ENCODE results near the gene SGTA. TPM values are rescaled to one million over a fixed set of nuclear protein-coding genes. Genes with fewer than 3 reads are reported as not detected.

The SGTA gene
- total RNA-seq, 1 donor from 2014 or later: 77.5 TPM

DNA sequence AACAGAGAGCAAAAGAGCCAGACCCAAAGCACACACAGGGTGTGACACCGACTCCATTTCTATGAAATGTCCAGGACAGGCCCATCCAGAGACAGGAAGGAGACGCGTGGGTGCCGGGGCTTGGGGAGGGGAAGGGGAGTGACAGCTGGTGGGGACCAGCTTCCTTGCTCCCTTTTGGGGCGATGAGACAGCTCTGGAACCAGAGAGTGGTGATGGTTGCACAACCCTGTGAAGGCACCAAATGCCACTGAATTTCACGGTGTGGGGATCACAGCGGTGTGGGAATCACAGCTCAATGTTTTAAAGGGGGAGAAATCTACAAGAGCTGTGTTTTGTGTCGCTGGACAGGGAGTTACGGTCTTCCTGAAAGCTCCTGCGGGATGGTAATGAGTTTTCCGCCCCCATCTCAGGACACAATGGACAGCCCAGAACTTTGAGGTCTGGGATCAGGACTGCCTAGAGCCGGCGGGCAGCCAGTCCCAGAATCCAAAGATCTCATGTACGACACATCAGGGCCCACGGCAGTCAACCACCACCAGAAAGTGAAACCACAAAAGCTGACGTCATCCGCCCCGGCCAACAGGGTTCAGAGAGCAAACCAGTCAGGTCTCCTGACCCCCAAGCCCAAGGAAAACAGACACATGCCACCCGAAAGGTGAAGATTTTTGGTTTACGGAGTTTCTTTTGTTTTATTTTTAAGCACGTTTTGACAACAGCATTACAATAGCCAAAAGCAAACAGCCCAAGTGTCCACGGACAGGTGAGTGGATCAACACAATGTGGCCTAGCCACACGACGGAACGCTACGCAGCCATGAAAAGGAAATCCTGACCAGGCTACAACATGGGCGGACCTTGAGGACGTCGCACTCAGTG, 7.3 kb downstream of the SGTA start:
- H3K4me3 Mint-ChIP-seq (ENCODE audit: low read depth): no peak overlapping the region
- no peaks in the 10 kb centered on the region for H3K9me3 Mint-ChIP-seq (ENCODE audit: low read depth)
- peaks cover 1% of the 10 kb centered on the region for H3K4me1 Mint-ChIP-seq (ENCODE audit: low read depth)
- H3K27me3 Mint-ChIP-seq: no peaks in the 10 kb centered on the region
- TF ChIP-seq, protein P1, sequence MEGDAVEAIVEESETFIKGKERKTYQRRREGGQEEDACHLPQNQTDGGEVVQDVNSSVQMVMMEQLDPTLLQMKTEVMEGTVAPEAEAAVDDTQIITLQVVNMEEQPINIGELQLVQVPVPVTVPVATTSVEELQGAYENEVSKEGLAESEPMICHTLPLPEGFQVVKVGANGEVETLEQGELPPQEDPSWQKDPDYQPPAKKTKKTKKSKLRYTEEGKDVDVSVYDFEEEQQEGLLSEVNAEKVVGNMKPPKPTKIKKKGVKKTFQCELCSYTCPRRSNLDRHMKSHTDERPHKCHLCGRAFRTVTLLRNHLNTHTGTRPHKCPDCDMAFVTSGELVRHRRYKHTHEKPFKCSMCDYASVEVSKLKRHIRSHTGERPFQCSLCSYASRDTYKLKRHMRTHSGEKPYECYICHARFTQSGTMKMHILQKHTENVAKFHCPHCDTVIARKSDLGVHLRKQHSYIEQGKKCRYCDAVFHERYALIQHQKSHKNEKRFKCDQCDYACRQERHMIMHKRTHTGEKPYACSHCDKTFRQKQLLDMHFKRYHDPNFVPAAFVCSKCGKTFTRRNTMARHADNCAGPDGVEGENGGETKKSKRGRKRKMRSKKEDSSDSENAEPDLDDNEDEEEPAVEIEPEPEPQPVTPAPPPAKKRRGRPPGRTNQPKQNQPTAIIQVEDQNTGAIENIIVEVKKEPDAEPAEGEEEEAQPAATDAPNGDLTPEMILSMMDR (IDR thresholded peaks at IDR 0.05; ENCODE audit: unreplicated experiment): no peak
- DNase-seq (ENCODE audit: low spot score, unreplicated experiment): no peak
- H3K27ac Mint-ChIP-seq: peak overlapping the region; percentile 84
- peaks cover 7% of the 10 kb centered on the region for H3K36me3 Mint-ChIP-seq (ENCODE audit: insufficient read depth)

DNA sequence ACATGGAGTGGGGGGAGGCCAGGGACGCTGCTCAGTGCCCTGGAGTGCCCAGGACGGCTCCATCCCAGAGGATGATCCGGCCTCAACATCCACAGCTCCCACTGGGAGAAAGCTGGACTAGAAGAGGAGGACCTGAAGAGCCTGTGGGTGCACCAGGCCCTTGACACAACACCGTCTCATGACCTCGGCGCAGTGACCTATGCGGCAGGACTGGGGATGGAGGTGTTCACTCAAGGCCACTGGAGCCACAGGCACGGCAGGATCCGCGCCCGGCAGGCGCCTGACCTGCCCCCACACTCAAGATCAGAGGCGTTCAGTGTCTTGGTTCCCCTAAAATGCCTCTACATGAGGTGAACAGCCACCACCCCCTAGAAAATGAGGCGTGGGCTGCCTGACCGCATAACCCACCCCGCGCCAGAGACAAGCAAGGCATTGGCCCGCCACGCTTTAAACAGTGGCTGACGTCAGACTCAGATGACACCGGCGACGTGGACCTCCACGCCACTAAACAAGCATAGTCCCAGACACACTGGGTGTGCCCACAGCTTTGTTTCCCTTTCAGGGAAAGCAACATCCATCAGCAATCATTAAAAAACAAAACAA, 8.0 kb downstream of the SGTA start:
- peaks cover 7% of the 10 kb centered on the region for H3K36me3 Mint-ChIP-seq (ENCODE audit: insufficient read depth)
- no peak for DNase-seq (ENCODE audit: low spot score, unreplicated experiment)
- H3K4me3 Mint-ChIP-seq (ENCODE audit: low read depth): no peak overlapping the region
- no peaks in the 10 kb centered on the region for H3K9me3 Mint-ChIP-seq (ENCODE audit: low read depth)
- no peaks in the 10 kb centered on the region for H3K27me3 Mint-ChIP-seq
- H3K27ac Mint-ChIP-seq: peak overlapping the region; percentile 84
- H3K4me1 Mint-ChIP-seq (ENCODE audit: low read depth): no peaks in the 10 kb centered on the region
- TF ChIP-seq, protein P1 (IDR thresholded peaks at IDR 0.05; ENCODE audit: unreplicated experiment): no peak

DNA sequence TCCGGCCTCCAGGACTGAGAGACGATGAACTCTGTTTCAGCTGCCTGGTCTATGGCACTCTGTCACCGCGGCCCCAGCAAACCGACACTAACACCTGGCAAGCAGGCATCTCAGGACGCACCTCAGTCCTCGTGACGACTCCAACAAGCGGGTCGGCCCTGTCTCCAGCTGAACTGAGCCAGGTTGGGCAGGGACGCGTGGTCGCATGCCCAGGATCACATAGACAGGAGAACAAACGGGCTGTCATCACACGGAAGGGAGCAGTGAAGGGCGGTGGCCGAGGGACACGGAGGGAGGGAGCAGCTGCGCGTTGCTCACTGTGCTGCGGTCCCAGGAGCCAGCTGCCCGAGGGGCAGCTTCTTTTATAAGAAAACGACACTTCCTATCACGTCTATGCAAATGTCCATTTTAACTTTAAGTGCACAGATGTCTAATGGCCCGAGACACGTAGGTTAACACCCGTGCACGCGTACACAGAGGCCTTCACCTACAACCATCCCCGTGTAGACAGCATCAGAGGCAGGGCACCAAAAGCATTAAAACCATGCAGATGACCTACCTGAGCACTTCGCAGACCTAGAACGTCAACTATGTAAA, 8.9 kb downstream of the SGTA start:
- Mint-ChIP-seq H3K36me3 (ENCODE audit: insufficient read depth) (peaks cover 7% of the 10 kb centered on the region), H3K27me3 (no peaks in the 10 kb centered on the region), H3K9me3 (ENCODE audit: low read depth) (no peaks in the 10 kb centered on the region), H3K4me3 (ENCODE audit: low read depth) (no peak overlapping the region), H3K27ac (peak overlapping the region; percentile 67), H3K4me1 (ENCODE audit: low read depth) (no peaks in the 10 kb centered on the region)
- TF ChIP-seq, protein P1 (IDR thresholded peaks at IDR 0.05; ENCODE audit: unreplicated experiment): no peak
- no peak for DNase-seq (ENCODE audit: low spot score, unreplicated experiment)

DNA sequence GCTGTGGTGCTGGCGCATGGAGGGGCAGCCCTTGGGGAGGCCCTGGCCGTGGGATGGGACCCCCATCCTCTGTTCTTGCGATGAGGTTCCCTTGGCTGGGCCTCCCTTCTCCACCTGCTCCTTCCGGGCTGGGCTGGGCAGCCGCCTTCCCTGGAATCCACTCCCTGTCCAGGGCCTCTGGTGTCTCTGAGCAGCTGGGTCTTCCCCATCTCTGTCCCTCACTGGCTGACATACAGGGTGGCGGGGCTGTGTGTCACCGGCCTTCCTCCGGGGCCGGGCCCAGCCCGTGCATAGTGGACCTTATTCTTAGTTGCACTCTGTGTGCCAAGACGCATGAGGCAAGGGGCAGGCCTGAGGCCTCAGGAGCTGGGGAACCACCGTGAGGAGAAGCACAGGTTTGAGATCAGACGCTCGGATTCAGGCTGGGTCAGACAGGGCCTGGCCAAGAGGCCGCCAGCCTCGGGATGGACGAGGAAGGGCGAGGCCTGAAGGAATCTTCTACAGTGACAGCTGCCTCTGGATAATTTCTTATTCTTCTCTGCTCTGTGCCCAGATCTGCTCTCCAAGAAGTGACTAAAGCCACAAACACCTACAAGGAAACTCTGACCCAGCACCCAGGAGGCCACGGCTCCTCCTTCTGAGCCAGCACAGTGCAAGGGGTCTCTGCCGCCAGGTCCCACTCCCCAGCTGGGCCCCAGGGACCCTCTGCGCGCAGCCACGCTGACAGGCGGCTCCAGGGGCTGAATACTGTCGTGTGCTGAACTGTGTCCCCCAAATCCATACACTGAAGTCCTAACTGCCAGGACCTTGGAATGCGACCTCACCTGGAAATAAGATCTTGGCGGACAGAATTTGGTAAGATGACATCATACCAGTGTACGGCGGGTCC, 11.0 kb downstream of the SGTA start:
- H3K36me3 Mint-ChIP-seq (ENCODE audit: insufficient read depth): peaks cover 7% of the 10 kb centered on the region
- H3K4me3 Mint-ChIP-seq (ENCODE audit: low read depth): no peak overlapping the region
- no peak overlapping the region for H3K27ac Mint-ChIP-seq
- H3K9me3 Mint-ChIP-seq (ENCODE audit: low read depth): no peaks in the 10 kb centered on the region
- no peaks in the 10 kb centered on the region for H3K27me3 Mint-ChIP-seq
- no peak for DNase-seq (ENCODE audit: low spot score, unreplicated experiment)
- TF ChIP-seq, protein P1 (IDR thresholded peaks at IDR 0.05; ENCODE audit: unreplicated experiment): no peak
- H3K4me1 Mint-ChIP-seq (ENCODE audit: low read depth): no peaks in the 10 kb centered on the region

Data from progenitor cell of endocrine pancreas (in vitro differentiated cells).